T-helper 1 cell treated with Interleukin-12 subunit alpha and Interleukin-12 subunit beta and Interleukin-4 antibody, amounts not matched to agents 30 μg/mL and 1 μg/mL, for 36 hours (primary cell): ENCODE data around the gene ZNF140.
A peak's percentile ranks its signal among the peaks of the same experiment; 100 is the strongest.

Experiments used
- H3K27ac Mint-ChIP-seq: one replicate; pipeline ENCODE4 v1.8.0; 2021; ENCODE audit warnings: mild to moderate bottlenecking, mixed read lengths
- H3K27me3 Mint-ChIP-seq: one replicate; pipeline ENCODE4 v1.8.0; 2021; ENCODE audit warnings: low read depth, mixed read lengths
- H3K36me3 Mint-ChIP-seq: one replicate; pipeline ENCODE4 v1.8.0; 2021; ENCODE audit warnings: low read depth, mixed read lengths
- H3K4me1 Mint-ChIP-seq: one replicate; pipeline ENCODE4 v1.8.0; 2021; ENCODE audit warnings: low read depth, mixed read lengths
- H3K4me3 Mint-ChIP-seq: one replicate; pipeline ENCODE4 v1.8.0; 2021; ENCODE audit warnings: mild to moderate bottlenecking, moderate library complexity, mixed read lengths
- H3K9me3 Mint-ChIP-seq: one replicate; pipeline ENCODE4 v1.8.0; 2021; ENCODE audit warnings: mixed read lengths

The ZNF140 gene

GRCh38 chr12:133080368-133081158, at the start of gene ZNF140:
ZNF140 (plus strand) TSS chr12:133080923; CDS start chr12:133081321, 398 bp downstream.
- H3K9me3 Mint-ChIP-seq = peaks cover 61% of the 10 kb centered on the region
- peaks cover 47% of the 10 kb centered on the region for H3K36me3 Mint-ChIP-seq
- H3K27me3 Mint-ChIP-seq = no peaks in the 10 kb centered on the region
- H3K27ac Mint-ChIP-seq = no peak within 1 kb of the TSS
- H3K4me3 Mint-ChIP-seq = no peak within 1 kb of the TSS
- peaks cover 8% of the 10 kb centered on the region for H3K4me1 Mint-ChIP-seq

- Mint-ChIP-seq H3K27ac (peak within 1 kb of the TSS; percentile 96), H3K9me3 (peaks cover 69% of the 10 kb centered on the region), H3K4me1 (peaks cover 6% of the 10 kb centered on the region), H3K36me3 (peaks cover 42% of the 10 kb centered on the region), H3K4me3 (peak within 1 kb of the TSS; percentile 90), H3K27me3 (no peaks in the 10 kb centered on the region)
These were observed 43.3 kb upstream of the ZNF140 start, which contains the start of gene ZNF84 for GRCh38 chr12:133037207-133038005. ZNF84 (plus strand) TSS chr12:133037509; CDS start chr12:133041468, 3,959 bp downstream.

- H3K9me3 Mint-ChIP-seq = peaks cover 76% of the 10 kb centered on the region
- no peaks in the 10 kb centered on the region for H3K27me3 Mint-ChIP-seq
- H3K4me3 Mint-ChIP-seq = peak overlapping the region; percentile 90
- peak overlapping the region; percentile 96 for H3K27ac Mint-ChIP-seq
- H3K36me3 Mint-ChIP-seq = peaks cover 50% of the 10 kb centered on the region
- peaks cover 6% of the 10 kb centered on the region for H3K4me1 Mint-ChIP-seq
These were observed 42.5 kb upstream of the ZNF140 start for GRCh38 chr12:133038118-133038709.

- no peaks in the 10 kb centered on the region for H3K27me3 Mint-ChIP-seq
- H3K9me3 Mint-ChIP-seq = peaks cover 79% of the 10 kb centered on the region
- H3K4me1 Mint-ChIP-seq = no peaks in the 10 kb centered on the region
- peaks cover 89% of the 10 kb centered on the region for H3K36me3 Mint-ChIP-seq
- no peak overlapping the region for H3K27ac Mint-ChIP-seq
- H3K4me3 Mint-ChIP-seq = no peak overlapping the region
These were observed 34.0 kb upstream of the ZNF140 start for GRCh38 chr12:133046698-133047097.

- Mint-ChIP-seq H3K36me3 (peaks cover 43% of the 10 kb centered on the region), H3K4me3 (no peak overlapping the region), H3K27me3 (no peaks in the 10 kb centered on the region), H3K4me1 (no peaks in the 10 kb centered on the region), H3K9me3 (peaks cover 63% of the 10 kb centered on the region), H3K27ac (peak overlapping the region; percentile 49)
These were observed 23.3 kb upstream of the ZNF140 start for GRCh38 chr12:133057446-133057845.

GRCh38 chr12:133058203-133059113, 22.3 kb upstream of the ZNF140 start:
- H3K36me3 Mint-ChIP-seq = peaks cover 36% of the 10 kb centered on the region
- no peak overlapping the region for H3K4me3 Mint-ChIP-seq
- H3K27ac Mint-ChIP-seq = no peak overlapping the region
- H3K9me3 Mint-ChIP-seq = peaks cover 63% of the 10 kb centered on the region
- no peaks in the 10 kb centered on the region for H3K27me3 Mint-ChIP-seq
- no peaks in the 10 kb centered on the region for H3K4me1 Mint-ChIP-seq

GRCh38 chr12:133061954-133062353, 18.8 kb upstream of the ZNF140 start:
- Mint-ChIP-seq H3K4me3 (no peak overlapping the region), H3K36me3 (peaks cover 24% of the 10 kb centered on the region), H3K27me3 (no peaks in the 10 kb centered on the region), H3K4me1 (no peaks in the 10 kb centered on the region), H3K27ac (no peak overlapping the region), H3K9me3 (peaks cover 77% of the 10 kb centered on the region)

- Mint-ChIP-seq H3K36me3 (peaks cover 8% of the 10 kb centered on the region), H3K9me3 (peaks cover 71% of the 10 kb centered on the region), H3K27ac (no peak overlapping the region), H3K4me3 (no peak overlapping the region), H3K27me3 (no peaks in the 10 kb centered on the region), H3K4me1 (no peaks in the 10 kb centered on the region)
These were observed 17.2 kb upstream of the ZNF140 start for GRCh38 chr12:133063556-133063955.

GRCh38 chr12:133073836-133074235, 6.9 kb upstream of the ZNF140 start:
- H3K36me3 Mint-ChIP-seq = peaks cover 2% of the 10 kb centered on the region
- H3K4me3 Mint-ChIP-seq = no peak overlapping the region
- no peaks in the 10 kb centered on the region for H3K27me3 Mint-ChIP-seq
- no peaks in the 10 kb centered on the region for H3K4me1 Mint-ChIP-seq
- H3K27ac Mint-ChIP-seq = no peak overlapping the region
- peaks cover 48% of the 10 kb centered on the region for H3K9me3 Mint-ChIP-seq

GRCh38 chr12:133080026-133080367, 726 bp upstream of the ZNF140 start:
- Mint-ChIP-seq H3K9me3 (peaks cover 60% of the 10 kb centered on the region), H3K27me3 (no peaks in the 10 kb centered on the region), H3K4me3 (no peak overlapping the region), H3K36me3 (peaks cover 41% of the 10 kb centered on the region), H3K4me1 (peaks cover 8% of the 10 kb centered on the region), H3K27ac (no peak overlapping the region)

GRCh38 chr12:133081159-133081780, 547 bp downstream of the ZNF140 start:
- Mint-ChIP-seq H3K4me1 (peaks cover 8% of the 10 kb centered on the region), H3K4me3 (no peak overlapping the region), H3K27me3 (no peaks in the 10 kb centered on the region), H3K27ac (no peak overlapping the region), H3K36me3 (peaks cover 52% of the 10 kb centered on the region), H3K9me3 (peaks cover 66% of the 10 kb centered on the region)

GRCh38 chr12:133083345-133083744, 2.6 kb downstream of the ZNF140 start:
- Mint-ChIP-seq H3K27ac (no peak overlapping the region), H3K27me3 (no peaks in the 10 kb centered on the region), H3K4me3 (no peak overlapping the region), H3K36me3 (peaks cover 67% of the 10 kb centered on the region), H3K4me1 (peaks cover 8% of the 10 kb centered on the region), H3K9me3 (peaks cover 63% of the 10 kb centered on the region)

- Mint-ChIP-seq H3K27me3 (no peaks in the 10 kb centered on the region), H3K4me1 (no peaks in the 10 kb centered on the region), H3K36me3 (peaks cover 82% of the 10 kb centered on the region), H3K9me3 (peaks cover 88% of the 10 kb centered on the region), H3K4me3 (no peak overlapping the region), H3K27ac (no peak overlapping the region)
These were observed 24.9 kb downstream of the ZNF140 start for GRCh38 chr12:133105620-133106019.
